Type B pancreatic cell (in vitro differentiated cells): ENCODE measurements around the gene HTR5A. TPM values are rescaled to one million over a fixed set of nuclear protein-coding genes. Genes with fewer than 3 reads are reported as not detected.

ENCODE experiments used
- DNase-seq: peaks from one replicate; pipeline ENCODE4 v3.0.0; 2021; ENCODE audit warnings: mixed read lengths; ENCODE audit not compliant: unreplicated experiment; ENCODE audit errors: extremely low spot score
- H3K27ac Mint-ChIP-seq: 2 replicates; pipeline ENCODE4 v1.8.0; 2021; ENCODE audit warnings: mild to moderate bottlenecking, mixed read lengths
- H3K27me3 Mint-ChIP-seq: 2 replicates; pipeline ENCODE4 v1.8.0; 2021; ENCODE audit warnings: mixed read lengths
- H3K36me3 Mint-ChIP-seq: 2 replicates; pipeline ENCODE4 v1.8.0; 2021; ENCODE audit warnings: mixed read lengths
- H3K4me1 Mint-ChIP-seq: one replicate; pipeline ENCODE4 v1.8.0; 2021; ENCODE audit warnings: mixed read lengths; ENCODE audit not compliant: unreplicated experiment
- H3K4me3 Mint-ChIP-seq: 2 replicates; pipeline ENCODE4 v1.8.0; 2021; ENCODE audit warnings: mild to moderate bottlenecking, mixed read lengths
- H3K9me3 Mint-ChIP-seq: 2 replicates; pipeline ENCODE4 v1.8.0; 2021; ENCODE audit warnings: mixed read lengths
- CTCF ChIP-seq: fragments of 200-600 bp; sonication (generic); conservative IDR thresholded peaks from 2 replicates; pipeline ENCODE4 v1.5.0; 2021; ENCODE audit warnings: antibody characterized with exemption, mild to moderate bottlenecking
- total RNA-seq: library from RNA; stranded (reverse); gene quantifications from 2 replicates; pipeline ENCODE4 v1.2.1, GENCODE V29; 2021; ENCODE audit warnings: low replicate concordance

The HTR5A gene
- total RNA-seq, 1 donor from 2014 or later, result not detected

GRCh38 chr7:155106356-155106755 lies 36.2 kb downstream of the HTR5A start:
- no peaks in the 10 kb centered on the region for H3K36me3 Mint-ChIP-seq
- DNase-seq, result no peak
- no peak overlapping the region for H3K4me3 Mint-ChIP-seq
- H3K27ac Mint-ChIP-seq, result no peak overlapping the region
- H3K27me3 Mint-ChIP-seq, result peaks cover 47% of the 10 kb centered on the region
- H3K4me1 Mint-ChIP-seq, result no peaks in the 10 kb centered on the region
- no peak for TF ChIP-seq CTCF
- H3K9me3 Mint-ChIP-seq, result no peaks in the 10 kb centered on the region

GRCh38 chr7:155107126-155107525 lies 37.0 kb downstream of the HTR5A start:
- Mint-ChIP-seq H3K9me3 (no peaks in the 10 kb centered on the region), H3K4me1 (no peaks in the 10 kb centered on the region), H3K27ac (no peak overlapping the region), H3K4me3 (no peak overlapping the region), H3K36me3 (no peaks in the 10 kb centered on the region), H3K27me3 (peaks cover 46% of the 10 kb centered on the region)
- DNase-seq, result no peak
- no peak for TF ChIP-seq CTCF

GRCh38 chr7:155108144-155108901 lies 38.2 kb downstream of the HTR5A start:
- no peak for DNase-seq
- Mint-ChIP-seq H3K27me3 (peaks cover 49% of the 10 kb centered on the region), H3K4me3 (no peak overlapping the region), H3K4me1 (no peaks in the 10 kb centered on the region), H3K36me3 (no peaks in the 10 kb centered on the region), H3K9me3 (no peaks in the 10 kb centered on the region), H3K27ac (no peak overlapping the region)
- no peak for TF ChIP-seq CTCF

GRCh38 chr7:155109121-155109520 lies 39.0 kb downstream of the HTR5A start:
- Mint-ChIP-seq H3K4me3 (no peak overlapping the region), H3K4me1 (no peaks in the 10 kb centered on the region), H3K9me3 (no peaks in the 10 kb centered on the region), H3K27me3 (peaks cover 49% of the 10 kb centered on the region), H3K27ac (no peak overlapping the region), H3K36me3 (no peaks in the 10 kb centered on the region)
- DNase-seq, result no peak
- TF ChIP-seq CTCF, result no peak

- Mint-ChIP-seq H3K36me3 (no peaks in the 10 kb centered on the region), H3K27ac (no peak overlapping the region), H3K4me1 (no peaks in the 10 kb centered on the region), H3K27me3 (peaks cover 32% of the 10 kb centered on the region), H3K4me3 (no peak overlapping the region), H3K9me3 (peaks cover 8% of the 10 kb centered on the region)
- DNase-seq, result no peak
- TF ChIP-seq CTCF, result no peak
Measured at GRCh38 chr7:155115288-155115687, 45.2 kb downstream of the HTR5A start.
